K562 (cell line): Measurements from ENCODE around the gene PTRHD1. TPM values are rescaled to one million over a fixed set of nuclear protein-coding genes. Genes with fewer than 3 reads are reported as not detected.

Source experiments
- ATAC-seq: fragments of 200-7000 bp; cut with Tn5 transposase; 3 replicates; pipeline ENCODE4 v1.9.1; 2020; ENCODE audit warnings: moderate library complexity
- BruUV-seq: library from RNA; stranded (reverse); fragments of 400-500 nt; replicated peaks from 2 replicates; lab custom pipeline; 2021; lab: Mats Ljungman, UMichigan
- CTCF ChIA-PET: fragments of 300-600 bp; formaldehyde crosslinking; extraction: SDS; loops from one replicate; lab custom pipeline; 2021; ENCODE audit warnings: low intra/inter-chr PET ratio; lab: Yijun Ruan, JAX
- POLR2A ChIA-PET: fragments of 300-600, 350-650 bp; sonication (Branson Sonifier 250); formaldehyde crosslinking; extraction: SDS; loops from one replicate; lab custom pipeline; 2021; ENCODE audit warnings: antibody characterized with exemption, inconsistent platforms; lab: Yijun Ruan, JAX
- DNase-seq, 4 experiments: peaks; one replicate each; pipeline versions ENCODE4 v3.0.0 to v3.0.0-alpha.2; 2011 to 2018; ENCODE audit warnings: low spot score in 3 of 4, mixed read lengths in 3 of 4; ENCODE audit errors: extremely low read depth in 1 of 4
- FAIRE-seq: peaks from 2 replicates; lab custom pipeline; 2011; peaks lifted over from hg19 to GRCh38; lab: Jason Lieb, UNC
- H2AFZ ChIP-seq: 2 replicates; pipeline ENCODE4 v1.6.0; 2011; ENCODE audit warnings: low read depth, low read length, control low read depth, inconsistent platforms
- H3K27ac ChIP-seq: fragments of 200-600 bp; 3 replicates; pipeline ENCODE4 v1.8.0; 2011; ENCODE audit warnings: low read depth, mild to moderate bottlenecking, control low read depth, inconsistent platforms, low read length, moderate library complexity, mixed read lengths; ENCODE audit errors: extremely low read depth
- H3K27me3 ChIP-seq, 2 experiments: fragments of 300-600 bp in 1 of 2; 2 replicates in 1 of 2; 3 replicates in 1 of 2; pipeline versions ENCODE4 v1.6.0 to v1.8.0; 2011; ENCODE audit warnings: inconsistent platforms in 2 of 2, low read length in 2 of 2, mild to moderate bottlenecking in 1 of 2, mixed read lengths in 1 of 2, moderate library complexity in 1 of 2; ENCODE audit not compliant: control insufficient read depth in 2 of 2, insufficient read depth in 2 of 2
- H3K36me3 ChIP-seq: fragments of 300-600 bp; 3 replicates; pipeline ENCODE4 v1.8.0; 2011; ENCODE audit warnings: mild to moderate bottlenecking, low read length, inconsistent platforms; ENCODE audit not compliant: control insufficient read depth, insufficient read depth
- H3K4me1 ChIP-seq, 2 experiments: fragments of 200-600 bp in 1 of 2; replicated peaks in 1 of 2; 2 replicates in 1 of 2; 3 replicates in 1 of 2; pipeline versions ENCODE4 v1.5.1 to v1.8.0; 2011; ENCODE audit warnings: inconsistent platforms in 2 of 2, low read length in 2 of 2, mild to moderate bottlenecking in 1 of 2, mixed read lengths in 1 of 2, moderate library complexity in 1 of 2; ENCODE audit not compliant: control insufficient read depth in 2 of 2, insufficient read depth in 2 of 2
- H3K4me2 ChIP-seq: 2 replicates; pipeline ENCODE4 v1.6.1; 2011; ENCODE audit warnings: low read length, control low read depth, inconsistent platforms, mixed read lengths; ENCODE audit not compliant: insufficient read depth
- H3K4me3 ChIP-seq: fragments of 200-600 bp; sonication (generic), shearing (Covaris generic); 2 replicates; pipeline ENCODE4 v1.5.1; 2016; ENCODE audit warnings: control low read depth, inconsistent platforms
- H3K79me2 ChIP-seq: fragments of 200-600 bp; 3 replicates; pipeline ENCODE4 v1.8.0; 2011; ENCODE audit warnings: low read length, inconsistent platforms; ENCODE audit not compliant: control insufficient read depth, insufficient read depth
- H3K9ac ChIP-seq, 2 experiments: 2 replicates each; pipeline versions ENCODE4 v1.6.0 to v1.6.1; 2011; ENCODE audit warnings: low read depth in 2 of 2, low read length in 2 of 2, control low read depth in 1 of 2, inconsistent platforms in 1 of 2, mild to moderate bottlenecking in 1 of 2, mixed read lengths in 1 of 2; ENCODE audit not compliant: insufficient read depth in 1 of 2
- H3K9me1 ChIP-seq: one replicate; pipeline ENCODE4 v1.6.0; 2011; ENCODE audit warnings: inconsistent platforms, mild to moderate bottlenecking, low read length, moderate library complexity; ENCODE audit not compliant: control insufficient read depth, insufficient read depth
- H3K9me3 ChIP-seq: replicated peaks from 2 replicates; pipeline ENCODE4 v1.5.1; 2011; ENCODE audit warnings: low read depth, low read length, inconsistent platforms; ENCODE audit not compliant: control insufficient read depth, insufficient read depth
- H4K20me1 ChIP-seq: replicated peaks from 2 replicates; pipeline ENCODE4 v1.6.1; 2011; ENCODE audit warnings: low read length, inconsistent platforms, mixed read lengths; ENCODE audit not compliant: control insufficient read depth, insufficient read depth
- ARID1B ChIP-seq: fragments of 450-650 bp; IDR thresholded peaks from 2 replicates; pipeline ENCODE4 v1.6.1; 2016; ENCODE audit warnings: antibody characterized with exemption, mild to moderate bottlenecking, inconsistent platforms
- C11orf30 ChIP-seq: fragments of 450-650 bp; IDR thresholded peaks from 2 replicates; pipeline ENCODE4 v1.6.1; 2016; ENCODE audit warnings: low read depth, mild to moderate bottlenecking
- DDX20 ChIP-seq: fragments of 450-650 bp; IDR thresholded peaks from 2 replicates; pipeline ENCODE4 v1.6.1; 2016; ENCODE audit warnings: missing genetic modification characterization, low read depth, mild to moderate bottlenecking, missing compliant biosample characterization, moderate library complexity
- GTF2F1 ChIP-seq: IDR thresholded peaks from 2 replicates; pipeline ENCODE4 v1.6.1; 2011; ENCODE audit warnings: low read depth, low read length, improper control_type of control experiment
- IRF1 ChIP-seq: sonication (generic); formaldehyde crosslinking; IDR thresholded peaks from 2 replicates; pipeline ENCODE4 v1.8.0; 2022; ENCODE audit warnings: missing genetic modification reagents, mild to moderate bottlenecking, borderline replicate concordance
- KLF10 ChIP-seq: fragments of 250-450 bp; sonication (Bioruptor Pico); IDR thresholded peaks from 2 replicates; pipeline ENCODE4 v1.6.1; 2021; ENCODE audit warnings: matching md5 sums
- KLF13 ChIP-seq: fragments of 450-650 bp; IDR thresholded peaks from 2 replicates; pipeline ENCODE4 v1.6.1; 2016; ENCODE audit warnings: missing genetic modification characterization, low read depth, mild to moderate bottlenecking, missing compliant biosample characterization, moderate library complexity, borderline replicate concordance
- MYC ChIP-seq, 2 experiments: fragments of 250-450 bp in 1 of 2; sonication (Bioruptor Pico) in 1 of 2; IDR thresholded peaks; 2 replicates each; pipeline versions ENCODE4 v1.5.1 to v1.6.1; 2012 to 2021; ENCODE audit warnings: low read depth in 2 of 2, borderline replicate concordance in 1 of 2, improper control_type of control experiment in 1 of 2, low read length in 1 of 2, mild to moderate bottlenecking in 1 of 2, moderate library complexity in 1 of 2
- NFXL1 ChIP-seq: fragments of 450-650 bp; formaldehyde crosslinking; IDR thresholded peaks from 2 replicates; pipeline ENCODE4 v1.4.0; 2021; ENCODE audit warnings: mild to moderate bottlenecking
- NR2C1 ChIP-seq, 2 experiments: fragments of 450-650 bp; IDR thresholded peaks; 2 replicates each; pipeline ENCODE4 v1.6.1; 2017; ENCODE audit warnings: mild to moderate bottlenecking in 2 of 2, antibody characterized with exemption in 1 of 2, inconsistent platforms in 1 of 2, missing compliant biosample characterization in 1 of 2, missing genetic modification characterization in 1 of 2
- POU5F1 ChIP-seq: fragments of 150-350 bp; IDR thresholded peaks from 2 replicates; pipeline ENCODE4 v1.6.1; 2014; ENCODE audit warnings: borderline replicate concordance, low read length, low read depth, mild to moderate bottlenecking; ENCODE audit not compliant: partially characterized antibody
- RBM22 ChIP-seq: fragments of 200-400 bp; formaldehyde crosslinking; IDR thresholded peaks from 2 replicates; pipeline ENCODE4 v1.6.1; 2018; ENCODE audit warnings: low read length, low read depth; ENCODE audit not compliant: poor library complexity, severe bottlenecking
- RCOR1 ChIP-seq, 2 experiments: IDR thresholded peaks; 2 replicates each; pipeline ENCODE4 v1.6.1; 2012; ENCODE audit warnings: low read depth in 2 of 2, low read length in 2 of 2, borderline replicate concordance in 1 of 2, improper control_type of control experiment in 1 of 2
- SMAD3 ChIP-seq: fragments of 450-650 bp; formaldehyde crosslinking; conservative IDR thresholded peaks from 2 replicates; pipeline ENCODE4 v1.4.0; 2020; ENCODE audit warnings: mild to moderate bottlenecking
- ZNF551 ChIP-seq: fragments of 250-450 bp; sonication (Bioruptor Pico); IDR thresholded peaks from 2 replicates; pipeline ENCODE4 v1.5.0; 2021; ENCODE audit warnings: mild to moderate bottlenecking, moderate library complexity
- ZNF592 ChIP-seq: fragments of 450-650 bp; IDR thresholded peaks from 2 replicates; pipeline ENCODE4 v1.6.1; 2017; ENCODE audit warnings: antibody characterized with exemption, mild to moderate bottlenecking
- WGBS: fragments of 100-300 bp; shearing (Covaris generic); methylation state at CpG from one replicate; pipeline ENCODE4 v1.1.6; 2016; ENCODE audit warnings: low coverage, mixed read lengths; ENCODE audit not compliant: insufficient coverage; ENCODE audit errors: missing lambda C conversion rate; 5-methylcytosine and 5-hydroxymethylcytosine counted together
- in situ Hi-C: fragments of 300-500 bp; cut with MboI; formaldehyde crosslinking; loops from 4 replicates; pipeline ENCODE4 v1.15.0; 2018; ENCODE audit warnings: inconsistent platforms, mixed read lengths
- intact Hi-C: fragments of 100-400 bp; cut with micrococcal nuclease; formaldehyde crosslinking; loops from 2 replicates; pipeline ENCODE4 v1.14.2; 2022
- polyA plus RNA-seq, 8 experiments: library from polyadenylated mRNA; depleted of rRNA in 4 of 8; stranded (reverse) in 5 of 8; unstranded in 3 of 8; fragments of >200 nt; fragmentation: Nextera tagmentation in 2 of 8; fragmentation: Illumina TruSeq in 1 of 8; extraction: Ambion mirVana in 2 of 8; extraction: Trizol in 1 of 8; gene quantifications; 2 replicates each; pipeline versions ENCODE4 v1.2.1 to v1.2.3, GENCODE V29; 2011 to 2014; ENCODE audit warnings: inconsistent platforms in 1 of 8, missing spikeins in 1 of 8
- total RNA-seq, 7 experiments: library from RNA; depleted of rRNA in 6 of 7; stranded (reverse); fragments of >200 nt in 6 of 7; fragmentation: Illumina TruSeq in 2 of 7; extraction: Trizol in 2 of 7; gene quantifications; 2 replicates each; pipeline versions ENCODE4 v1.2.1 to v1.2.3, GENCODE V29; 2011 to 2021; ENCODE audit warnings: low replicate concordance in 1 of 7

Gene PTRHD1
- total and polyA plus RNA-seq, 9 of the 15 experiments (the other 6 are each of a cell fraction or from before 2014, with no cell fraction given) = 15.8 to 83.2 (median 46.6) TPM

GRCh38 chr2:24783641-24784040, 9.6 kb downstream of the PTRHD1 start:
- Histone ChIP-seq H3K4me3 (no peak overlapping the region), H4K20me1 (no peaks in the 10 kb centered on the region), H3K79me2 (no peaks in the 10 kb centered on the region), H3K27me3 (no peaks in the 10 kb centered on the region; a peak in 1 of 5 replicates), H3K9ac (no peak overlapping the region), H3K27ac (no peak overlapping the region), H3K36me3 (no peaks in the 10 kb centered on the region; the same call in 2 of the 3 replicates), H3K9me3 (peaks cover 2% of the 10 kb centered on the region; the same call in 1 of the 2 replicates), H3K4me2 (no peak overlapping the region), H2AFZ (no peak overlapping the region), H3K4me1 (no peaks in the 10 kb centered on the region), H3K9me1 (no peaks in the 10 kb centered on the region)
- CTCF ChIA-PET = no interaction called here
- POLR2A ChIA-PET = no interaction called here
- TF ChIP-seq KLF10 (CRISPR knock-in tag) (no peak), IRF1 (no peak), GTF2F1 (no peak), MYC (IDR thresholded peaks at IDR 0.05; ENCODE audit: low read depth, low read length) (no peak), MYC (CRISPR knock-in tag; IDR thresholded peaks at IDR 0.05; ENCODE audit: borderline replicate concordance, low read depth) (no peak), RCOR1 (IDR thresholded peaks at IDR 0.05; ENCODE audit: borderline replicate concordance in 1 of 2, low read depth in 2 of 2, low read length in 2 of 2) (no peak), KLF13 (tag) (no peak), SMAD3 (no peak), ZNF592 (no peak), ARID1B (no peak), POU5F1 (no peak), C11orf30 (no peak), ZNF551 (CRISPR knock-in tag) (no peak), RBM22 (no peak), DDX20 (tag) (no peak), NR2C1 (IDR thresholded peaks at IDR 0.05) (no peak), NR2C1 (tag; IDR thresholded peaks at IDR 0.05) (no peak), NFXL1 (no peak)
- WGBS = 59% methylated on average over 3 of the region's 3 CpGs
- no TSS peak for BruUV-seq
- intact Hi-C loops (no loop called here), in situ Hi-C loops (loop anchor here (25.0 kb wide), 1 partner anchor 371 kb away; no protein-coding TSS in a partner anchor)
- DNase-seq = no peak
- no peak for ATAC-seq
- no peak for FAIRE-seq
